Right lobe of liver (tissue), 4 donors: Measurements from ENCODE around the gene CERS3.

Experiments
- CTCF ChIP-seq, 4 donors: fragments of 200-600 bp in 3 of 4; fragments of 450-650 bp in 1 of 4; IDR thresholded peaks; one replicate each; pipeline versions ENCODE4 v1.5.1 to v1.8.0; 2016 to 2022; ENCODE audit warnings: antibody characterized with exemption in 4 of 4, mild to moderate bottlenecking in 2 of 4
- POLR2A ChIP-seq: fragments of 450-650 bp; IDR thresholded peaks from one replicate; pipeline ENCODE4 v1.6.1; 2017; ENCODE audit warnings: antibody characterized with exemption, mild to moderate bottlenecking
- donor health status: DM: no; HTN: no; CAD: no.
- donor health status: DM: no; HTN: no; CAD: no.
- donor health status: DM: no; HTN: yes; CAD: no.

DNA sequence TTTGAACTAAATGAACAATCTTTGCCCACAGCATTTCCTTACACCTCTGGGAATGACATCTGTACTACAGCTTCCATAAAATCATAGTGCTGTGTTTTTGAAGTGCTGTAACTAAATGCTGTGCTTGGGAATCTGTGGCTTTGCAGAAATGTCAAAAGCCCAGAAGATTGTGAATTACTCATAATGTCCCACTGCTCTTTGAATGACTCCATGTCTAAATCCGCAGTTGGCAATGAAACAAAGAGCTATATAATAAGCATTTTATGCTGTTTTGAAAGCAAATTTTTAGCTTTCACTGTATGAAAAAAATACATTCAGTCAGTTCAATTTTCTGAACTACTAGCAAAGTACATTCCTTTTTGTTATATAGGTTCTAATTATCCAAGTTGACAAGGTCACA, 98.3 kb downstream of the CERS3 start:
- TF ChIP-seq CTCF (IDR thresholded peaks at IDR 0.05) (no peak), POLR2A (no peak)
